GM10248 (cell line): ENCODE measurements around the gene PRDM11.

Source experiments
- CTCF ChIA-PET: fragments of 300-600 bp; sonication (Branson Sonifier 250); formaldehyde crosslinking; extraction: SDS; loops from one replicate; lab custom pipeline; 2021; ENCODE audit warnings: antibody characterized with exemption; lab: Yijun Ruan, JAX
- POLR2A ChIA-PET: fragments of 350-650 bp; sonication (Branson Sonifier 250); formaldehyde crosslinking; extraction: SDS; loops from one replicate; lab custom pipeline; 2020; ENCODE audit warnings: antibody characterized with exemption; lab: Yijun Ruan, JAX
- DNase-seq: peaks from one replicate; pipeline ENCODE4 v3.0.0; 2012; ENCODE audit errors: extremely low spot score
- CTCF ChIP-seq: IDR thresholded peaks from 2 replicates; pipeline ENCODE4 v1.5.1; 2012; ENCODE audit warnings: mild to moderate bottlenecking, low read depth; ENCODE audit errors: extremely low read depth, missing control alignments, control extremely low read depth

PRDM11 gene

GRCh38 chr11:45155627-45156180, 9.3 kb downstream of the PRDM11 start:
- CTCF ChIA-PET, result interaction anchor here (0.7 to 1.2 kb wide), 2 partner anchors 9 to 45 kb away, joined by 3 to 4 read pairs; no protein-coding TSS in a partner anchor
- POLR2A ChIA-PET, result no interaction called here
- no peak for TF ChIP-seq CTCF
- DNase-seq, result no peak

GRCh38 chr11:45156201-45156600, 9.8 kb downstream of the PRDM11 start:
- DNase-seq, result no peak
- ChIA-PET CTCF (interaction anchor here (0.7 to 1.2 kb wide), 2 partner anchors 8 to 46 kb away, joined by 3 to 4 read pairs; no protein-coding TSS in a partner anchor), POLR2A (no interaction called here)
- no peak for TF ChIP-seq CTCF

- POLR2A ChIA-PET, result no interaction called here
- DNase-seq, result no peak
- TF ChIP-seq CTCF, result no peak
- CTCF ChIA-PET, result no interaction called here
Observed at GRCh38 chr11:45156741-45157140, 10.3 kb downstream of the PRDM11 start.

GRCh38 chr11:45157247-45158209, 11.1 kb downstream of the PRDM11 start:
- POLR2A ChIA-PET, result no interaction called here
- DNase-seq, result no peak
- CTCF ChIA-PET, result no interaction called here
- no peak for TF ChIP-seq CTCF

GRCh38 chr11:45158210-45158731, 11.8 kb downstream of the PRDM11 start:
- ChIA-PET POLR2A (no interaction called here), CTCF (interaction anchor here (1.1 kb wide), 1 partner anchor 134 kb away, joined by 3 read pairs; no protein-coding TSS in a partner anchor)
- DNase-seq, result no peak
- no peak for TF ChIP-seq CTCF

GRCh38 chr11:45158891-45159605, 12.6 kb downstream of the PRDM11 start:
- no peak for TF ChIP-seq CTCF
- no peak for DNase-seq
- CTCF ChIA-PET, result interaction anchor here (1.1 kb wide), 1 partner anchor 133 kb away, joined by 3 read pairs; no protein-coding TSS in a partner anchor
- POLR2A ChIA-PET, result no interaction called here
